HepG2 (cell line): ENCODE results near the gene ZNF691. TPM values are rescaled to one million over a fixed set of nuclear protein-coding genes. Genes with fewer than 3 reads are reported as not detected.

Source experiments
- ATAC-seq: fragments of 200-7000 bp; cut with Tn5 transposase; 3 replicates; pipeline ENCODE4 v1.9.1; 2020; ENCODE audit warnings: mild to moderate bottlenecking, moderate library complexity
- BruUV-seq: library from RNA; stranded (reverse); fragments of 400-500 nt; replicated peaks from 2 replicates; lab custom pipeline; 2021; lab: Mats Ljungman, UMichigan
- CTCF ChIA-PET: fragments of 300-600 bp; formaldehyde crosslinking; extraction: SDS; loops from one replicate; lab custom pipeline; 2021; ENCODE audit warnings: low total read pairs, inconsistent platforms, low intra/inter-chr PET ratio; lab: Yijun Ruan, JAX
- POLR2A ChIA-PET: fragments of 350-600 bp; sonication (Branson Sonifier 250); formaldehyde crosslinking; loops from one replicate; lab custom pipeline; 2020; ENCODE audit warnings: antibody characterized with exemption, inconsistent platforms; lab: Yijun Ruan, JAX
- DNase-seq: peaks from one replicate; pipeline ENCODE4 v3.0.0-alpha.2; 2015; ENCODE audit warnings: low spot score
- FAIRE-seq: peaks from 3 replicates; lab custom pipeline; 2011; peaks lifted over from hg19 to GRCh38; lab: Jason Lieb, UNC
- H2AFZ ChIP-seq: one replicate; pipeline ENCODE4 v1.6.1; 2011; ENCODE audit warnings: low read length, inconsistent platforms
- H3K27ac ChIP-seq: fragments of 300-600 bp; 3 replicates; pipeline ENCODE4 v1.8.0; 2011; ENCODE audit warnings: mixed run types, mild to moderate bottlenecking, mixed read lengths, low read length, inconsistent platforms; ENCODE audit not compliant: insufficient read depth; ENCODE audit errors: extremely low read length
- H3K27me3 ChIP-seq, 2 experiments: fragments of 200-600 bp in 1 of 2; 2 replicates in 1 of 2; 3 replicates in 1 of 2; pipeline versions ENCODE4 v1.6.0 to v1.8.0; 2011; ENCODE audit warnings: low read length in 2 of 2, mild to moderate bottlenecking in 2 of 2, moderate library complexity in 2 of 2, inconsistent platforms in 1 of 2; ENCODE audit not compliant: insufficient read depth in 2 of 2, control insufficient read depth in 1 of 2
- H3K36me3 ChIP-seq, 2 experiments: fragments of 200-600 bp in 1 of 2; replicated peaks in 1 of 2; 2 replicates in 1 of 2; 3 replicates in 1 of 2; pipeline versions ENCODE4 v1.5.1 to v1.8.0; 2011; ENCODE audit warnings: low read length in 2 of 2, inconsistent platforms in 1 of 2; ENCODE audit not compliant: insufficient read depth in 2 of 2, control insufficient read depth in 1 of 2
- H3K4me1 ChIP-seq: 2 replicates; pipeline ENCODE4 v1.5.1; 2012; ENCODE audit warnings: low read length, inconsistent platforms; ENCODE audit not compliant: insufficient read depth
- H3K4me2 ChIP-seq: 2 replicates; pipeline ENCODE4 v1.6.0; 2011; ENCODE audit warnings: low read depth, low read length, inconsistent platforms
- H3K4me3 ChIP-seq, 3 experiments: fragments of 200-600 bp in 1 of 3; sonication (generic), shearing (Covaris generic) in 1 of 3; replicated peaks in 1 of 3; 2 replicates each; pipeline ENCODE4 v1.5.1; 2011 to 2016; ENCODE audit warnings: low read length in 3 of 3, inconsistent platforms in 2 of 3, low read depth in 2 of 3, mild to moderate bottlenecking in 2 of 3, control low read depth in 1 of 3, mixed read lengths in 1 of 3; ENCODE audit not compliant: insufficient read depth in 1 of 3
- H3K79me2 ChIP-seq: one replicate; pipeline ENCODE4 v1.6.1; 2011; ENCODE audit warnings: low read length, inconsistent platforms; ENCODE audit not compliant: insufficient read depth
- H3K9ac ChIP-seq: 2 replicates; pipeline ENCODE4 v1.6.0; 2011; ENCODE audit warnings: mild to moderate bottlenecking, low read depth, low read length, inconsistent platforms; ENCODE audit not compliant: insufficient read depth
- H3K9me3 ChIP-seq: 2 replicates; pipeline ENCODE4 v1.5.1; 2012; ENCODE audit warnings: mild to moderate bottlenecking, low read length
- H4K20me1 ChIP-seq: 2 replicates; pipeline ENCODE4 v1.6.0; 2011; ENCODE audit warnings: inconsistent platforms, mild to moderate bottlenecking, low read length, moderate library complexity; ENCODE audit not compliant: insufficient read depth
- ETV6 ChIP-seq: sonication (generic); formaldehyde crosslinking; conservative IDR thresholded peaks from 2 replicates; pipeline ENCODE4 v1.4.0; 2020; ENCODE audit warnings: missing genetic modification reagents
- FOSL2 ChIP-seq: sonication (generic); formaldehyde crosslinking; IDR thresholded peaks from 2 replicates; pipeline ENCODE4 v1.4.0; 2020; ENCODE audit warnings: missing genetic modification reagents
- HMG20B ChIP-seq: conservative IDR thresholded peaks from 2 replicates; pipeline ENCODE4 v1.6.1; 2016; ENCODE audit warnings: missing genetic modification reagents, missing compliant biosample characterization
- HNRNPK ChIP-seq: fragments of 200-400 bp; formaldehyde crosslinking; IDR thresholded peaks from 2 replicates; pipeline ENCODE4 v1.6.1; 2018; ENCODE audit warnings: low read length, low read depth, moderate library complexity, mild to moderate bottlenecking; ENCODE audit not compliant: poor library complexity, severe bottlenecking
- KMT2B ChIP-seq: IDR thresholded peaks from 2 replicates; pipeline ENCODE4 v1.6.1; 2016; ENCODE audit warnings: missing genetic modification reagents, missing compliant biosample characterization
- MBD4 ChIP-seq: IDR thresholded peaks from 2 replicates; pipeline ENCODE4 v1.6.1; 2012; ENCODE audit warnings: low read length, inconsistent platforms, borderline replicate concordance
- MEF2D ChIP-seq: sonication (generic); formaldehyde crosslinking; IDR thresholded peaks from 2 replicates; pipeline ENCODE4 v1.5.1; 2020; ENCODE audit warnings: mild to moderate bottlenecking, missing genetic modification reagents
- MTA1 ChIP-seq: sonication (generic); formaldehyde crosslinking; IDR thresholded peaks from 2 replicates; pipeline ENCODE4 v1.4.0; 2020; ENCODE audit warnings: missing genetic modification reagents, mild to moderate bottlenecking, borderline replicate concordance
- MYC ChIP-seq: sonication (generic); formaldehyde crosslinking; IDR thresholded peaks from 2 replicates; pipeline ENCODE4 v1.9.0; 2021; ENCODE audit warnings: missing genetic modification reagents, borderline replicate concordance
- NCOA1 ChIP-seq: sonication (generic); formaldehyde crosslinking; IDR thresholded peaks from 2 replicates; pipeline ENCODE4 v1.9.0; 2021; ENCODE audit warnings: missing genetic modification reagents
- NCOA5 ChIP-seq: sonication (generic); formaldehyde crosslinking; IDR thresholded peaks from 2 replicates; pipeline ENCODE4 v1.4.0; 2020; ENCODE audit warnings: missing genetic modification reagents
- NR2F1 ChIP-seq, 2 experiments: fragments of 450-650 bp in 1 of 2; formaldehyde crosslinking in 1 of 2; IDR thresholded peaks; 2 replicates each; pipeline versions ENCODE4 v1.5.0 to v1.6.1; 2016 to 2020; ENCODE audit warnings: mild to moderate bottlenecking in 1 of 2, missing compliant biosample characterization in 1 of 2, missing genetic modification reagents in 1 of 2, moderate library complexity in 1 of 2
- PAWR ChIP-seq: sonication (generic); formaldehyde crosslinking; IDR thresholded peaks from 2 replicates; pipeline ENCODE4 v1.4.0; 2020; ENCODE audit warnings: missing genetic modification reagents, mild to moderate bottlenecking, borderline replicate concordance
- RFXAP ChIP-seq: sonication (generic); formaldehyde crosslinking; IDR thresholded peaks from 2 replicates; pipeline ENCODE4 v1.4.0; 2020; ENCODE audit warnings: missing genetic modification reagents, borderline replicate concordance
- SCMH1 ChIP-seq: sonication (generic); formaldehyde crosslinking; IDR thresholded peaks from 2 replicates; pipeline ENCODE4 v1.9.0; 2021; ENCODE audit warnings: missing genetic modification reagents, mild to moderate bottlenecking, borderline replicate concordance
- SNAPC5 ChIP-seq: sonication (generic); formaldehyde crosslinking; IDR thresholded peaks from 2 replicates; pipeline ENCODE4 v1.8.1; 2023; ENCODE audit warnings: mild to moderate bottlenecking, missing genetic modification reagents, borderline replicate concordance
- STAT5B ChIP-seq: sonication (generic); formaldehyde crosslinking; IDR thresholded peaks from 2 replicates; pipeline ENCODE4 v1.4.0; 2020; ENCODE audit warnings: missing genetic modification reagents
- TAF1 ChIP-seq: sonication (generic); formaldehyde crosslinking; IDR thresholded peaks from 2 replicates; pipeline ENCODE4 v1.4.0; 2020; ENCODE audit warnings: missing genetic modification reagents
- ZC3H13 ChIP-seq: sonication (generic); formaldehyde crosslinking; IDR thresholded peaks from 2 replicates; pipeline ENCODE4 v1.8.1; 2023; ENCODE audit warnings: mild to moderate bottlenecking, missing genetic modification reagents, moderate library complexity
- ZNF607 ChIP-seq: sonication (generic); formaldehyde crosslinking; IDR thresholded peaks from 2 replicates; pipeline ENCODE4 v1.5.1; 2020; ENCODE audit warnings: missing genetic modification reagents, mild to moderate bottlenecking, borderline replicate concordance
- WGBS: methylation state at CpG from one replicate; pipeline ENCODE4 v1.1.6; 2017; ENCODE audit warnings: low lambda C conversion rate; 5-methylcytosine and 5-hydroxymethylcytosine counted together
- in situ Hi-C: cut with HindIII; loops from 2 replicates; pipeline ENCODE4 v1.10.0; 2017; ENCODE audit warnings: low pct_unique_long_range_greater_than_20kb; ENCODE audit not compliant: extremely low pct_ligation_motif_present
- intact Hi-C: fragments of 100-400 bp; cut with micrococcal nuclease; formaldehyde crosslinking; loops from one replicate; pipeline ENCODE4 v1.10.0; 2022; ENCODE audit not compliant: unreplicated experiment
- polyA plus RNA-seq, 8 experiments: library from polyadenylated mRNA; depleted of rRNA in 3 of 8; stranded (reverse) in 7 of 8; unstranded in 1 of 8; fragments of >200 nt; fragmentation: Illumina TruSeq in 4 of 8; extraction: Trizol in 4 of 8; gene quantifications; 2 replicates each; pipeline versions ENCODE4 v1.2.1 to v1.2.3, GENCODE V29; 2011 to 2016; ENCODE audit warnings: low read depth in 4 of 8, missing spikeins in 1 of 8, mixed read lengths in 1 of 8; ENCODE audit not compliant: insufficient read depth in 1 of 8
- total RNA-seq, 5 experiments: library from RNA; depleted of rRNA; stranded (reverse); fragments of >200 nt; fragmentation: Illumina TruSeq; extraction: Trizol; gene quantifications; 2 replicates each; pipeline ENCODE4 v1.2.3, GENCODE V29; 2016; ENCODE audit warnings: low read depth in 1 of 5
- TF ChIP-seq, protein P1 (sequence below): IDR thresholded peaks from 2 replicates; pipeline ENCODE4 v1.6.1; 2016; ENCODE audit warnings: mild to moderate bottlenecking, missing biosample characterization, missing genetic modification reagents
- TF ChIP-seq, protein P2 (sequence below): sonication (generic); formaldehyde crosslinking; IDR thresholded peaks from 2 replicates; pipeline ENCODE4 v1.5.1; 2020; ENCODE audit warnings: mild to moderate bottlenecking, moderate library complexity, missing genetic modification reagents

ZNF691 gene
- total and polyA plus RNA-seq, 2 of the 13 experiments (the other 11 are each of a cell fraction or from before 2014, with no cell fraction given) = 7.6 to 7.8 TPM

- ChIA-PET POLR2A (no interaction called here), CTCF (no interaction called here)
- in situ Hi-C loops = no loop called here
Measured at GRCh38 chr1:42797979-42798378, 48.4 kb upstream of the ZNF691 start.

GRCh38 chr1:42801832-42802473 lies 44.5 kb upstream of the ZNF691 start:
- peaks cover 0 to 2% of the 10 kb centered on the region in 2 experiments; a peak in 1 of 5 replicates for H3K36me3 ChIP-seq
- WGBS = 87% methylated on average over 8 of the region's 8 CpGs
- no peak for TF ChIP-seq ZC3H13 (CRISPR knock-in tag)
- TF ChIP-seq SCMH1 = no peak
- no peak for TF ChIP-seq ETV6 (CRISPR knock-in tag)
- no peak for TF ChIP-seq PAWR
- no peak for TF ChIP-seq TAF1
- no peak for TF ChIP-seq NCOA1
- TF ChIP-seq NR2F1 (CRISPR knock-in tag; IDR thresholded peaks at IDR 0.05) = no peak
- no peak for TF ChIP-seq MTA1 (CRISPR knock-in tag)
- no peak for TF ChIP-seq MEF2D (CRISPR knock-in tag)
- TF ChIP-seq, protein P1, sequence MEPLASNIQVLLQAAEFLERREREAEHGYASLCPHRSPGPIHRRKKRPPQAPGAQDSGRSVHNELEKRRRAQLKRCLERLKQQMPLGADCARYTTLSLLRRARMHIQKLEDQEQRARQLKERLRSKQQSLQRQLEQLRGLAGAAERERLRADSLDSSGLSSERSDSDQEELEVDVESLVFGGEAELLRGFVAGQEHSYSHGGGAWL (CRISPR knock-in tag) = no peak
- TF ChIP-seq HMG20B (CRISPR knock-in tag) = no peak
- no peak for TF ChIP-seq SNAPC5 (CRISPR knock-in tag)

More at GRCh38 chr1:42797979-42798378, 48.4 kb upstream of the ZNF691 start:
- no peaks in the 10 kb centered on the region for H3K4me1 ChIP-seq
- WGBS = 79% methylated on average over 5 of the region's 5 CpGs
- H3K9ac ChIP-seq = no peak overlapping the region
- FAIRE-seq (no peak), ATAC-seq (no peak), DNase-seq (no peak)
- no peak overlapping the region for H3K4me3 ChIP-seq
- no peak for TF ChIP-seq MBD4
- no peak for TF ChIP-seq RFXAP (CRISPR knock-in tag)
- no peak for TF ChIP-seq KMT2B
- no peak for TF ChIP-seq FOSL2
- TF ChIP-seq STAT5B (CRISPR knock-in tag) = no peak
- TF ChIP-seq NCOA5 (CRISPR knock-in tag) = no peak
- TF ChIP-seq ZNF607 (CRISPR knock-in tag) = no peak
- TF ChIP-seq, protein P2, sequence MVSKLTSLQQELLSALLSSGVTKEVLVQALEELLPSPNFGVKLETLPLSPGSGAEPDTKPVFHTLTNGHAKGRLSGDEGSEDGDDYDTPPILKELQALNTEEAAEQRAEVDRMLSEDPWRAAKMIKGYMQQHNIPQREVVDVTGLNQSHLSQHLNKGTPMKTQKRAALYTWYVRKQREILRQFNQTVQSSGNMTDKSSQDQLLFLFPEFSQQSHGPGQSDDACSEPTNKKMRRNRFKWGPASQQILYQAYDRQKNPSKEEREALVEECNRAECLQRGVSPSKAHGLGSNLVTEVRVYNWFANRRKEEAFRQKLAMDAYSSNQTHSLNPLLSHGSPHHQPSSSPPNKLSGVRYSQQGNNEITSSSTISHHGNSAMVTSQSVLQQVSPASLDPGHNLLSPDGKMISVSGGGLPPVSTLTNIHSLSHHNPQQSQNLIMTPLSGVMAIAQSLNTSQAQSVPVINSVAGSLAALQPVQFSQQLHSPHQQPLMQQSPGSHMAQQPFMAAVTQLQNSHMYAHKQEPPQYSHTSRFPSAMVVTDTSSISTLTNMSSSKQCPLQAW (CRISPR knock-in tag) = no peak
- no peak for TF ChIP-seq MYC (CRISPR knock-in tag)
- no peak for TF ChIP-seq HNRNPK
- H3K9me3 ChIP-seq = no peaks in the 10 kb centered on the region
- no TSS peak for BruUV-seq
- no peak overlapping the region for H3K4me2 ChIP-seq
- no peaks in the 10 kb centered on the region for H3K27me3 ChIP-seq
- H3K36me3 ChIP-seq = no peaks in the 10 kb centered on the region
- intact Hi-C loops = no loop called here
- H2AFZ ChIP-seq = no peak overlapping the region
- H3K79me2 ChIP-seq = no peaks in the 10 kb centered on the region
- H4K20me1 ChIP-seq = no peaks in the 10 kb centered on the region
- no peak overlapping the region for H3K27ac ChIP-seq

More at GRCh38 chr1:42801832-42802473, 44.5 kb upstream of the ZNF691 start:
- in situ Hi-C loops (no loop called here), intact Hi-C loops (no loop called here)
- Histone ChIP-seq H3K4me3 (no peak overlapping the region), H3K27ac (no peak overlapping the region), H3K79me2 (no peaks in the 10 kb centered on the region), H3K9ac (no peak overlapping the region), H3K4me2 (no peak overlapping the region), H3K27me3 (no peaks in the 10 kb centered on the region), H2AFZ (no peak overlapping the region), H3K4me1 (no peaks in the 10 kb centered on the region), H4K20me1 (no peaks in the 10 kb centered on the region), H3K9me3 (no peaks in the 10 kb centered on the region)
- no peak for ATAC-seq
- CTCF ChIA-PET = no interaction called here
- DNase-seq = no peak
- POLR2A ChIA-PET = no interaction called here
- no peak for FAIRE-seq
- BruUV-seq = no TSS peak
